Endothelial cell of umbilical vein (primary cell): ENCODE measurements around the gene GNG3. TPM values are rescaled to one million over a fixed set of nuclear protein-coding genes. Genes with fewer than 3 reads are reported as not detected.

Experiments used
- BruUV-seq: library from RNA; stranded (reverse); fragments of 400-500 nt; replicated peaks from 2 replicates; lab custom pipeline; 2021; lab: Mats Ljungman, UMichigan
- CTCF ChIA-PET: fragments of 300-600, 350-600 bp; sonication (Branson Sonifier 250); formaldehyde crosslinking; loops from one replicate; lab custom pipeline; 2021; ENCODE audit warnings: antibody characterized with exemption, inconsistent platforms; lab: Charles Lee
- POLR2A ChIA-PET: fragments of 300-600, 350-600 bp; sonication (Branson Sonifier 250); formaldehyde crosslinking; loops from one replicate; lab custom pipeline; 2021; ENCODE audit warnings: antibody characterized with exemption, inconsistent platforms; lab: Charles Lee
- DNase-seq: peaks from one replicate; pipeline ENCODE4 v3.0.0-alpha.2; 2011; ENCODE audit warnings: low read depth, low spot score
- FAIRE-seq: peaks from 2 replicates; lab custom pipeline; 2011; peaks lifted over from hg19 to GRCh38; lab: Jason Lieb, UNC
- H2AFZ ChIP-seq: 2 replicates; pipeline ENCODE4 v1.6.0; 2012; ENCODE audit warnings: low read depth, low read length, control low read depth, inconsistent platforms
- H3K27ac ChIP-seq: 2 replicates; pipeline ENCODE4 v1.5.1; 2011; ENCODE audit warnings: low read depth, mild to moderate bottlenecking, control low read depth, low read length, moderate library complexity; ENCODE audit not compliant: insufficient read depth
- H3K27me3 ChIP-seq, 2 experiments: 2 replicates each; pipeline versions ENCODE4 v1.6.0 to v1.6.1; 2011; ENCODE audit warnings: low read length in 2 of 2, mixed read lengths in 1 of 2; ENCODE audit not compliant: control insufficient read depth in 2 of 2, insufficient read depth in 2 of 2
- H3K36me3 ChIP-seq, 2 experiments: 2 replicates in 1 of 2; 3 replicates in 1 of 2; pipeline ENCODE4 v1.5.1; 2011; ENCODE audit warnings: low read length in 2 of 2, mild to moderate bottlenecking in 1 of 2, moderate library complexity in 1 of 2; ENCODE audit not compliant: control insufficient read depth in 2 of 2, insufficient read depth in 2 of 2; ENCODE audit errors: extremely low read depth in 1 of 2
- H3K4me1 ChIP-seq: 3 replicates; pipeline ENCODE4 v1.5.1; 2011; ENCODE audit warnings: mild to moderate bottlenecking, low read length; ENCODE audit not compliant: control insufficient read depth, insufficient read depth; ENCODE audit errors: extremely low read depth
- H3K4me2 ChIP-seq: 2 replicates; pipeline ENCODE4 v1.6.1; 2011; ENCODE audit warnings: low read length, control low read depth, mixed read lengths; ENCODE audit not compliant: insufficient read depth
- H3K4me3 ChIP-seq, 3 experiments: fragments of 200-600 bp in 1 of 3; sonication (generic), shearing (Covaris generic) in 1 of 3; replicated peaks in 1 of 3; 2 replicates each; pipeline ENCODE4 v1.5.1; 2011 to 2016; ENCODE audit warnings: control low read depth in 3 of 3, low read length in 3 of 3, mild to moderate bottlenecking in 2 of 3, inconsistent platforms in 1 of 3, low read depth in 1 of 3, moderate library complexity in 1 of 3; ENCODE audit not compliant: insufficient read depth in 1 of 3
- H3K79me2 ChIP-seq: 2 replicates; pipeline ENCODE4 v1.6.0; 2012; ENCODE audit warnings: low read length, inconsistent platforms; ENCODE audit not compliant: control insufficient read depth, insufficient read depth
- H3K9ac ChIP-seq: replicated peaks from 2 replicates; pipeline ENCODE3; 2011; ENCODE audit warnings: low read length, control low read depth; ENCODE audit not compliant: insufficient read depth; ENCODE audit errors: extremely low read depth
- H3K9me1 ChIP-seq: replicated peaks from 3 replicates; pipeline ENCODE4 v1.6.0; 2011; ENCODE audit warnings: mild to moderate bottlenecking, low read length; ENCODE audit not compliant: control insufficient read depth, insufficient read depth; ENCODE audit errors: extremely low read depth
- H3K9me3 ChIP-seq: replicated peaks from 2 replicates; pipeline ENCODE4 v1.5.1; 2012; ENCODE audit warnings: low read length, inconsistent platforms; ENCODE audit not compliant: control insufficient read depth, insufficient read depth
- H4K20me1 ChIP-seq: replicated peaks from 2 replicates; pipeline ENCODE3; 2011; ENCODE audit warnings: mild to moderate bottlenecking, low read length; ENCODE audit not compliant: control insufficient read depth, insufficient read depth; ENCODE audit errors: extremely low read depth
- EZH2 ChIP-seq: IDR thresholded peaks from 2 replicates; pipeline ENCODE4 v1.6.1; 2012; ENCODE audit warnings: borderline replicate concordance, low read depth, mild to moderate bottlenecking, moderate library complexity, low read length, inconsistent platforms; ENCODE audit not compliant: severe bottlenecking
- FOS ChIP-seq: IDR thresholded peaks from 2 replicates; pipeline ENCODE4 v1.6.1; 2011; ENCODE audit warnings: mild to moderate bottlenecking, low read length, moderate library complexity, borderline replicate concordance; ENCODE audit not compliant: insufficient read depth
- GATA2 ChIP-seq: IDR thresholded peaks from 2 replicates; pipeline ENCODE4 v1.7.0; 2011; ENCODE audit warnings: low read depth, mild to moderate bottlenecking, moderate library complexity, mixed read lengths, low read length; ENCODE audit not compliant: insufficient read length, insufficient read depth
- JUN ChIP-seq: IDR thresholded peaks from 2 replicates; pipeline ENCODE4 v1.6.1; 2011; ENCODE audit warnings: borderline replicate concordance, low read depth; ENCODE audit not compliant: insufficient read length, insufficient read depth
- MYC ChIP-seq: IDR thresholded peaks from one replicate; pipeline ENCODE4 v1.6.1; 2011; ENCODE audit warnings: mild to moderate bottlenecking, low read depth, low read length
- POLR2A ChIP-seq: IDR thresholded peaks from 2 replicates; pipeline ENCODE4 v1.6.1; 2012; ENCODE audit warnings: low read depth, mild to moderate bottlenecking, control low read depth, low read length
- POLR2AphosphoS5 ChIP-seq: IDR thresholded peaks from 2 replicates; pipeline ENCODE4 v1.6.1; 2012; ENCODE audit warnings: low read depth, mild to moderate bottlenecking, control low read depth, low read length, moderate library complexity; ENCODE audit not compliant: insufficient read depth
- dilution Hi-C: fragments of 300-500 bp; cut with MboI; formaldehyde crosslinking; loops from one replicate; pipeline ENCODE4 v1.15.0; 2019; ENCODE audit warnings: low sequenced_read_pairs; ENCODE audit not compliant: extremely low pct_ligation_motif_present
- intact Hi-C: fragments of 100-400 bp; cut with micrococcal nuclease; formaldehyde crosslinking; loops from one replicate; pipeline ENCODE4 v1.10.0; 2022
- polyA plus RNA-seq, 4 experiments: library from polyadenylated mRNA; depleted of rRNA in 3 of 4; stranded (reverse) in 3 of 4; unstranded in 1 of 4; fragments of >200 nt; gene quantifications; 2 replicates each; pipeline versions ENCODE4 v1.2.1 to v1.2.3, GENCODE V29; 2011 to 2012; ENCODE audit warnings: missing spikeins in 1 of 4
- total RNA-seq: library from RNA; stranded (reverse); gene quantifications from 2 replicates; pipeline ENCODE4 v1.2.3, GENCODE V29; 2021
- TF ChIP-seq, protein P1 (sequence below), 2 donors: IDR thresholded peaks; 1 replicate in 1 of 2; 2 replicates in 1 of 2; pipeline ENCODE4 v1.5.1; 2011; ENCODE audit warnings: low read length in 2 of 2, mild to moderate bottlenecking in 2 of 2, moderate library complexity in 2 of 2, control low read depth in 1 of 2, inconsistent platforms in 1 of 2, low read depth in 1 of 2; ENCODE audit not compliant: insufficient read depth in 1 of 2; ENCODE audit errors: extremely low read depth in 1 of 2
- TF ChIP-seq, protein P2 (sequence below): IDR thresholded peaks from 2 replicates; pipeline ENCODE4 v1.6.1; 2011; ENCODE audit not compliant: insufficient read depth, insufficient read length

Gene GNG3
- total and polyA plus RNA-seq, 2 donors (not counting 3 experiments of a cell fraction or from before 2014, with no cell fraction given): not detected

DNA sequence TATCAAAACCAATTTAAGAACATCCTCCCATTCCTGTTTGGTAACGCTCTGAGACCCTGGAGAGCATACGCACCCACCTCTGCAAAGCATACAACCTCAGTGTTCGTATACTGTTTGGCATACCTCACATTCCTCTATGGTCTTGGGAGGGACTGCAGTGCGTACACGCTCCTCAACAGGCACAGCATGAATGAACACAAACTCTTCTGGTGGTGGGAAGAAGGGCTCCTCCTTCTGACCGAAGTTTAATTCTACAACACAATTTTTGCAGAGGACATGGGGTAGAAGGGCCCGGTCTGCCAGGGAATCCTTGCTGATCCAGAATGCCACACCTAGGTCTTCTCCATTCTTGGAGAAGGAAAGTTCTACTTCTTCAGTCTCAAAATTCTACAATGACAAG, 14.5 kb downstream of the GNG3 start:
- Histone ChIP-seq H3K79me2 (peaks cover 75% of the 10 kb centered on the region), H3K36me3 (peaks cover 32 to 48% of the 10 kb centered on the region in 2 experiments), H3K27ac (no peak overlapping the region), H3K9me3 (no peaks in the 10 kb centered on the region), H3K4me3 (no peak overlapping the region), H3K27me3 (no peaks in the 10 kb centered on the region), H3K9ac (no peak overlapping the region), H3K4me1 (peaks cover 11% of the 10 kb centered on the region), H3K9me1 (no peaks in the 10 kb centered on the region), H2AFZ (no peak overlapping the region), H4K20me1 (no peaks in the 10 kb centered on the region), H3K4me2 (no peak overlapping the region)
- intact Hi-C loops: no loop called here
- BruUV-seq: TSS peak; percentile 65
- dilution Hi-C loops: no loop called here
- ChIA-PET POLR2A (no interaction called here), CTCF (no interaction called here)
- FAIRE-seq (no peak), DNase-seq (no peak)
- TF ChIP-seq, protein P1, sequence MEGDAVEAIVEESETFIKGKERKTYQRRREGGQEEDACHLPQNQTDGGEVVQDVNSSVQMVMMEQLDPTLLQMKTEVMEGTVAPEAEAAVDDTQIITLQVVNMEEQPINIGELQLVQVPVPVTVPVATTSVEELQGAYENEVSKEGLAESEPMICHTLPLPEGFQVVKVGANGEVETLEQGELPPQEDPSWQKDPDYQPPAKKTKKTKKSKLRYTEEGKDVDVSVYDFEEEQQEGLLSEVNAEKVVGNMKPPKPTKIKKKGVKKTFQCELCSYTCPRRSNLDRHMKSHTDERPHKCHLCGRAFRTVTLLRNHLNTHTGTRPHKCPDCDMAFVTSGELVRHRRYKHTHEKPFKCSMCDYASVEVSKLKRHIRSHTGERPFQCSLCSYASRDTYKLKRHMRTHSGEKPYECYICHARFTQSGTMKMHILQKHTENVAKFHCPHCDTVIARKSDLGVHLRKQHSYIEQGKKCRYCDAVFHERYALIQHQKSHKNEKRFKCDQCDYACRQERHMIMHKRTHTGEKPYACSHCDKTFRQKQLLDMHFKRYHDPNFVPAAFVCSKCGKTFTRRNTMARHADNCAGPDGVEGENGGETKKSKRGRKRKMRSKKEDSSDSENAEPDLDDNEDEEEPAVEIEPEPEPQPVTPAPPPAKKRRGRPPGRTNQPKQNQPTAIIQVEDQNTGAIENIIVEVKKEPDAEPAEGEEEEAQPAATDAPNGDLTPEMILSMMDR (IDR thresholded peaks at IDR 0.05; ENCODE audit: extremely low read depth in 1 of 2, insufficient read depth in 1 of 2, low read depth in 1 of 2, low read length in 2 of 2): no peak
- no peak for TF ChIP-seq MYC
- TF ChIP-seq EZH2: no peak
- TF ChIP-seq POLR2A: no peak
- TF ChIP-seq, protein P2, sequence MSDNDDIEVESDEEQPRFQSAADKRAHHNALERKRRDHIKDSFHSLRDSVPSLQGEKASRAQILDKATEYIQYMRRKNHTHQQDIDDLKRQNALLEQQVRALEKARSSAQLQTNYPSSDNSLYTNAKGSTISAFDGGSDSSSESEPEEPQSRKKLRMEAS: no peak
- no peak for TF ChIP-seq GATA2
- no peak for TF ChIP-seq JUN
- no peak for TF ChIP-seq FOS
- TF ChIP-seq POLR2AphosphoS5: no peak
